ENCODE data around the gene TJP1. TPM values are rescaled to one million over a fixed set of nuclear protein-coding genes. Genes with fewer than 3 reads are reported as not detected.

TJP1 gene
- polyA plus RNA-seq, 1 experiment: 99.6 TPM

GRCh38 chr15:29842290-29842689 is 20.0 kb upstream of the TJP1 start:
- ChIA-PET CTCF (no interaction called here), POLR2A (no interaction called here)
- Histone ChIP-seq H3K9me3 (ENCODE audit: control insufficient read depth, insufficient read depth, low read length) (peaks cover under 1% of the 10 kb centered on the region), H3K27me3 (ENCODE audit: control insufficient read depth, insufficient read depth, low read length) (no peaks in the 10 kb centered on the region), H3K27ac (ENCODE audit: low read depth, low read length) (no peak overlapping the region), H3K4me3 (ENCODE audit: low read depth, low read length) (no peak overlapping the region)
- no peak for TF ChIP-seq CTCF (IDR thresholded peaks at IDR 0.05; ENCODE audit: low read depth, low read length)
- no peak for DNase-seq (ENCODE audit: low read depth, low spot score)

DNA sequence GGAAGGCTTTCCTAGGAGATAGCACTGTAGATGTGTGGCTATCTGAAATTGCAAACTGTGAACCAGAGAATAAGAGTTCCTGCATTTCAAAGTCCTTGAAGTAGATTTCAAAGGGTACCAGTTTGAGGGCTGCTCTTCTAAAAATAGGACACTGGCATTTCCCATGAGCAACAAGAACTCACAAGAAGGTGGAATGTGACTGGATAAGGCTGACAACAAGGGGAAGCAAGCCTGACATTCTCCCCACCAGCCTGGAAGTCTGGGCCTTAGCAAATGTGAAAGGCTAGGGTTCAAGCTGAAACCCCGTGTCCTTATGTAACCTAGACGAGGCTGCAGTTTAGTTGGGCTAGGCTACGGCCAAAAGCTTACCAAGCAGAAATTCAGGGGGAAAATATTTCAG is 18.7 kb upstream of the TJP1 start:
- TF ChIP-seq CTCF (IDR thresholded peaks at IDR 0.05; ENCODE audit: low read depth, low read length): no peak
- CTCF ChIA-PET: no interaction called here
- H3K27me3 ChIP-seq (ENCODE audit: control insufficient read depth, insufficient read depth, low read length): no peaks in the 10 kb centered on the region
- H3K27ac ChIP-seq (ENCODE audit: low read depth, low read length): no peak overlapping the region
- H3K9me3 ChIP-seq (ENCODE audit: control insufficient read depth, insufficient read depth, low read length): no peaks in the 10 kb centered on the region
- H3K4me3 ChIP-seq (ENCODE audit: low read depth, low read length): no peak overlapping the region
- DNase-seq (ENCODE audit: low read depth, low spot score): no peak
- POLR2A ChIA-PET: no interaction called here

GRCh38 chr15:29840054-29840453 is 17.8 kb upstream of the TJP1 start:
- no peak for DNase-seq (ENCODE audit: low read depth, low spot score)
- POLR2A ChIA-PET: no interaction called here
- no peak for TF ChIP-seq CTCF (IDR thresholded peaks at IDR 0.05; ENCODE audit: low read depth, low read length)
- Histone ChIP-seq H3K27ac (ENCODE audit: low read depth, low read length) (no peak overlapping the region), H3K9me3 (ENCODE audit: control insufficient read depth, insufficient read depth, low read length) (no peaks in the 10 kb centered on the region), H3K4me3 (ENCODE audit: low read depth, low read length) (no peak overlapping the region), H3K27me3 (ENCODE audit: control insufficient read depth, insufficient read depth, low read length) (no peaks in the 10 kb centered on the region)
- CTCF ChIA-PET: interaction anchor here (1.6 kb wide), 1 partner anchor 10 kb away, joined by 4 read pairs; no protein-coding TSS in a partner anchor

DNA sequence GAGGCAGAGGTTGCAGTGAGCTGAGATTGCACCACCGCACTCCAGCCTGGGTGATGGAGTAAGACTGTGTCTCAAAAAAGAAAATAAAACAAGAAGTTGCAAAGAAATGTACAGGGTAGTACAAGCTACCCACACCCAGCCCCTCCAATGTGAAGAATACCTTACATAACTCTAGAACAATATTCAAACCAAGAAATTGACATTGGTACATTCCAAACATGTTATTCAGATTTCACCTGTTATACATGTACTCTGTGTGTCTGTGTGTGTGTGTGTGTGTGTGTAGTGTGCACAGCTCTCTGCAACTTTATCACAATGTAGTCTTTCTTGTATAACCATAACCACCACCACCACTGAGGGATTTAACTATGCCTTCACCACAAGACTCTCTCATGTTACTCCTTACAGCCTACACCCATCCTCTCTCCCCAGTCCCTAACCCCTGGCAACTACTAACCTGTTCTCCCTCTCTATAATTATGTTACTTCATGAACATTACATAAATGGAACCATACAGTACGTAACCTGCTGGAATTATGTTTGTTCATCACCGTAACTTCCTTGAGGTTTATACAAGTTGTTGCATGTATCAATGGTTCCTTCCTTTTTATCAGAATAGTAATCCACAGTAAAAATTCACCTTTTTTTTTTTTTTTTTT is 16.2 kb upstream of the TJP1 start:
- no peak overlapping the region for H3K4me3 ChIP-seq (ENCODE audit: low read depth, low read length)
- H3K9me3 ChIP-seq (ENCODE audit: control insufficient read depth, insufficient read depth, low read length): no peaks in the 10 kb centered on the region
- no peaks in the 10 kb centered on the region for H3K27me3 ChIP-seq (ENCODE audit: control insufficient read depth, insufficient read depth, low read length)
- POLR2A ChIA-PET: no interaction called here
- CTCF ChIA-PET: interaction anchor here (0.6 to 1.6 kb wide), 3 partner anchors 8 to 41 kb away, joined by 4 read pairs; no protein-coding TSS in a partner anchor
- DNase-seq (ENCODE audit: low read depth, low spot score): no peak
- no peak overlapping the region for H3K27ac ChIP-seq (ENCODE audit: low read depth, low read length)
- TF ChIP-seq CTCF (IDR thresholded peaks at IDR 0.05; ENCODE audit: low read depth, low read length): no peak

GRCh38 chr15:29835301-29835700 is 13.0 kb upstream of the TJP1 start:
- DNase-seq (ENCODE audit: low read depth, low spot score): no peak
- Histone ChIP-seq H3K27me3 (ENCODE audit: control insufficient read depth, insufficient read depth, low read length) (no peaks in the 10 kb centered on the region), H3K27ac (ENCODE audit: low read depth, low read length) (no peak overlapping the region), H3K9me3 (ENCODE audit: control insufficient read depth, insufficient read depth, low read length) (no peaks in the 10 kb centered on the region), H3K4me3 (ENCODE audit: low read depth, low read length) (no peak overlapping the region)
- ChIA-PET CTCF (interaction anchor here (3.4 kb wide), 1 partner anchor 90 kb away, joined by 15 read pairs; no protein-coding TSS in a partner anchor), POLR2A (interaction anchor here (0.7 kb wide), 2 partner anchors 16 to 27 kb away, joined by 3 to 4 read pairs; no protein-coding TSS in a partner anchor)
- no peak for TF ChIP-seq CTCF (IDR thresholded peaks at IDR 0.05; ENCODE audit: low read depth, low read length)
